DMS 273 treated with DMSO at 0.1 percent for 48 hours (cell line): ENCODE measurements around the gene MAPK14.
"Not testable (repeated sequence)": the region's sequence is repeated elsewhere in the genome, so short reads cannot be mapped to it uniquely, and the experiment has no call there.

Experiments
- DNase-seq: peaks from one replicate; lab custom pipeline; 2025; lab: John Stamatoyannopoulos, UW

Gene MAPK14

GRCh38 chr6:36069573-36069972 is 42.0 kb downstream of the MAPK14 start:
- DNase-seq = no peak

- no peak for DNase-seq
Measured at GRCh38 chr6:36070252-36070651, 42.6 kb downstream of the MAPK14 start.

GRCh38 chr6:36071281-36071680 is 43.7 kb downstream of the MAPK14 start:
- no peak for DNase-seq

GRCh38 chr6:36071714-36072113 is 44.1 kb downstream of the MAPK14 start:
- DNase-seq = no peak

GRCh38 chr6:36072681-36073080 is 45.1 kb downstream of the MAPK14 start:
- no peak for DNase-seq

DNA sequence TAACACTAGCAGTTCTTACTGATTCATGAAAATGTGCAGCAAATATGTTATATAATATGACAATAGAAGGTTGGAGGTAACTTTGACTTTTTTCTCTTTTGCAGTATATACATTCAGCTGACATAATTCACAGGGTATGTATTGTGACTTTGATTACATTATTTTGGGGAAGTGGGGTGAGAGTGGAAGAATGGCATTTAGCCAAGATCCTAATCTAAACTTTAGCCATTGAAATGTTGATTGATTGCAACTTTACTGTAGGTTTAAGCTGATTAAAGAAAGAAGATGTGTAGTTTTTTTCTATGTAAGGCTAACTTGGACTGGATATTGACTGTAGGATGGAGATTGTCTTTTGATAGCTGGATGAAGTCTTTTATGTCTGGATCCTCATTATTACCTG is 46.0 kb downstream of the MAPK14 start:
- no peak for DNase-seq

DNA sequence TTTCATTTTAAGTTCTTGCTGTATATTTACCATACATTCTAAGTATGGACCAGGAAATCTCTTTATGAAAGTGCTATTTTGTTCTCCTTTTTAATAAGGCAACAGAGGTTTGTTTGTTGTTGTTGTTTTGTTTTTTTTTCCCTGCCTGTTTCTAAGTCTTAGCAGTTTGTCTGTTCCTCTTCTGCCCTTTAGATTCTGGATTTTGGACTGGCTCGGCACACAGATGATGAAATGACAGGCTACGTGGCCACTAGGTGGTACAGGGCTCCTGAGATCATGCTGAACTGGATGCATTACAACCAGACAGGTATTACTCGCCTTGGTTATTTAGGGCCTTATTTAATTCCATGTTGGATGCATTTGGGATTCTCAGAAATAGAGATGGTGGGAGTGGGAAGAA is 48.0 kb downstream of the MAPK14 start:
- DNase-seq = no peak

DNA sequence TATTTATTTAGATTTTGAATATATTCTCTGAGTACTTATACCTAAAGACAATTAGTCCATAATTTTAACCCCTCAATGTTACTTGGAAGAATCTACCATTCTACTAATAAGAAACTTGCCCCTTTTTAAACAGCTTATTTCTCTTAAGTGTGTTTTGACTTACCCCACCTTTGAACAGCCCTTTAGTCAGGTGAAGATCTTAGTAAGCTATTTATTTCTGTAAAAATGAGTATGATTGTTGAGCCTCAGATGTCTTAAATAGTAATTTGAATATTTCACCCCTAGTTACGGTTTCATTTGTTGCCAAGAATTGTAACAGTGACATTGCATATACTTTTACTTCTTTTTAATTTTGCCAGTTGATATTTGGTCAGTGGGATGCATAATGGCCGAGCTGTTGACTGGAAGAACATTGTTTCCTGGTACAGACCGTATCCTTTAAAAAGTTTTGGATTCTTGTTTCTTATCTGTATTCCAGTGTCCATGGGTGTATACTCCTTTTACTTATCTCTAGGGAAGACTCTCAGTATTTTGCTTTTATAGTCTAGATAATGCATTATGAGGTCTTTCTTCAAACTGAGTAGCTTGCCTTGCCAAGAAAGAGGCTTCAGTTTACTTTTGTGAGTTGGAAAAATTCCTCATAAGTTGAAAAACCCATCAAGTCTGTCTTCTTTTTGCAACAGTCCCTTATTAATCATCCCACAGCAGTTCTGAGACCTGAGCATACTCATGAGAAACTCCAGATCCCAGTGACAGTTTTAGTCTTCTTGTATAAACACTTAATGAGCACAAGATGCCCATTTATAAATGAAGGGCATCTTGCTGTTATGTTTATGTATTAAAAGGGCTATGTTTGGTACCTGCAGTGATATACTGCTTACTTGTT is 48.8 kb downstream of the MAPK14 start:
- DNase-seq = no peak

DNA sequence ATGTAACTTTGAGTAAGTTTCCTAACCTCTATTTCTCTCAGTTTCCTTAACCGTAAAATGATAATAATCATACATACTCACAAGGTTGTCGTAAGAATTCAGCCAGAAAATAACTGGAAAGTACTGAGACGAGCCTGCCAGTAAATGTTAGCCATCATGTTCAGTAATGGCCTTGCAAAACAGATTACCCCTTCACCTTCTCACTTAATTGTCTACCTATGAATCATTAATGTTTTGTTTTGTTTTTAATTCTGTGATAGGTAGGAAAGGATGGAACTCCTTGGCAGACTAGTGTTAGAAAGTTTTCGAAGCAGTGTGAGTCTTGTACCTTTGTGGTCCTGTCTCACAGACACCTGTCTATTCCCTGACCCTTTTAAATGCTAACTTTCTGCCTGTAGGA is 50.6 kb downstream of the MAPK14 start:
- DNase-seq = no peak

DNA sequence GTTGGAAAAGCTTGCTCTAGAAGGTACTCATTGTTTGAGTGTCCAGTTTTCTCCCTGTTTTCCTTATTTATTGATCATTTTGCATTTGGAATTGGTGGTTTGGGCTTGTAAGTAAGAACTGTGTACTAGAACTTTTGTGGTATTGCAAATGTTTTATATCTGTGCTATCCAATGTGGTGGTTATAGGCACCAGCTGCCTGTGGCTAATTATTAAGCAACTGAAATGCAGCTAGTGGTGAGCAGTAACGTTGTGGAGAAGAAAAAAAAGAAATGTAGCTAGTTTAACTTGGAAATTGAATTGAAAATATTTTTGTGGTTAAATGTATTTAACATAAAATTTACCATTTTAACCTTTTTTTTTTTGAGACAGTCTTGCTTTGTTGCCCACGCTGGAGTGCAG is 52.0 kb downstream of the MAPK14 start:
- no peak for DNase-seq

DNA sequence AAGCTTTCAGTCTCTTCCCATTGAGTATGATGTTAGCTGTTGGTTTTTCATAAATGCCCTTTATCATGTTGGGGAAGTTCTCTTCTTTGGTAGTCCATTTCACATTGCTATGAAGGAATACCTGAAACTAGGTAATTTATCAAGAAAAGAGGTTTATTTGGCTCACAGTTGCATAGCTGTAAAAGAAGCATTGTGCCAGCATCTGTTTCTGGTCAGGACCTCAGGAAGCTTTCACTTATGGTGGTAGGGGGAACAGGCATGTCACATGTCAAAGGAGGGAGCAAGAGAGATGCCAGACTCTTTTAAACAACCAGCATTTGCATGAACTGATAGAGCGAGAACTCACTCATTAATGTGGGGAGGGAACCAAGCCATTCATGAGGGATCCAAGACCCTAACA is 54.7 kb downstream of the MAPK14 start:
- no peak for DNase-seq

DNA sequence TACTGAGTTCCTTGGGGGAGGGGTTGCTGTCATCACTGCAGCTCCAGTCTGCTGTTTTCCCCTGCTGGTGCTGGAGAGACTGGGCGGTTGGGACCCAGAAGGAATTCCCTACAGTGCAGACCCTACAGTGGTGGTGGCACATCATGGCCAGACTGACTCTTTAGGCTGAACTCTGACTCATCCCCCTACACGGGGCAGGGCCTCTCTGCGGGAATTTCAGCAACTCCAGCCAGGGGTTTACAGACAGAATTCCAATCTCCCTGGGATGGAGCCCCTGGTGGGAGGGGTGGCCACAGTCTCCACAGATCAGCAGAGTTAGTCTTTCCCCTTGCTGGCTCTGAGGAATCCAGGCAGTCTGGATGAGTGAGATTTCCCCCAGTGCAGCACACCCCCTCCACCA is 55.8 kb downstream of the MAPK14 start:
- no peak for DNase-seq

GRCh38 chr6:36088204-36088603 is 60.6 kb downstream of the MAPK14 start:
- not testable (repeated sequence) for DNase-seq

- no peak for DNase-seq
Measured at GRCh38 chr6:36089048-36089447, 61.4 kb downstream of the MAPK14 start.

- no peak for DNase-seq
Measured at GRCh38 chr6:36094238-36094637, 66.6 kb downstream of the MAPK14 start.

- DNase-seq = peak; percentile 15
Measured at GRCh38 chr6:36094753-36095496, 67.3 kb downstream of the MAPK14 start.

- DNase-seq = no peak
Measured at GRCh38 chr6:36095497-36096391, 68.1 kb downstream of the MAPK14 start.

DNA sequence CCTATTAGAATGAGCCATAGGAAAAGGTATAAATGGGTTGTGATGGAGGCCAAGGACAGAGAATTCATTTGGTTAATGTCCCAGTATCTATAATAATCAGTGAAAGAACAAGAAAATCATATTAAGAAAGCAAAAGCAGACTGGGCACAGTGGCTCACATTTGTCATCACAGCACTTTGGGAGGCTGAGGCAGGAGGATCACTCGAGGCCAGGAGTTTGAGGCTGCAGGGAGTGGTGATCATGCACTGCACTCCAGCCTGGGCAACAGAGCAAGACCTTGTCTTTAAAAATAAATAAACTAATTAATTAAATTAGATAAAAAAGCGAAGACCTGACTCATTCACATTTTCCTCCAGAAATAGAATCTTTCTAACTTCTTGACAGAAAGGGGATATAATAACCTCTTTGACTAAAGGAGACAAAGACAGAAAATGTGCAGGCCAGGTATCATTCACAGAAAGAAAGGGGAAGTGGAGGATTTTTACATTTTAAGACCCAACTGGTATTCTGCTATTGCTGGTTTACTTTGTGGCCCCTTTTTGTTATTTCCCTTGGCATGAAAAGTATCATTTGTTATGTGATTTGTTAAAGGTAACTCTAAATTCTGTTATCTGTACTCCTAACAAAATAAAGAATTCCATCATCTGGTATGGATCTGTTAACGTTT is 70.8 kb downstream of the MAPK14 start:
- no peak for DNase-seq

GRCh38 chr6:36098920-36099647 is 71.5 kb downstream of the MAPK14 start:
- DNase-seq = no peak

- DNase-seq = no peak
Measured at GRCh38 chr6:36099869-36100483, 72.4 kb downstream of the MAPK14 start.

DNA sequence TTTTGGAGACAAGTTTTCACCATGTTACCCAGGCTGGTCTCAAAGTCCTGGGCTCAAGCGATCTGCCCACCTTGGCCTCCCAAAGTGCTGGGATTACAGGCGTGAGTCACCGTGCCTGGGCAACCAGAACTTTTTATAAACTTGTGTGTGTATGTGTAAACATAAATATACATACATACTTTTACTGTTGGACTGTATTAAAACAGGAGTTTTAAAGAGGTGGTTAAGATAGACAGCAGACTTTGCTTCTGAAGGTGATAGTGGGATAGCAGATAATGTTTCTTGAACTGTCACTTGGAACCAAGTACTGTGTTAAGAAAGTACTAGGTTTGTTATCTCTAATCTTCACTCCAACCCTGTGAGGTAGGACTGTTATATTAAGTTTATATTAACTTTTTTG is 74.1 kb downstream of the MAPK14 start:
- DNase-seq = no peak
